Type B pancreatic cell (in vitro differentiated cells): ENCODE data around the gene LTO1. TPM values are rescaled to one million over a fixed set of nuclear protein-coding genes. Genes with fewer than 3 reads are reported as not detected.

ENCODE experiments used
- DNase-seq: peaks from one replicate; pipeline ENCODE4 v3.0.0; 2021; ENCODE audit warnings: mixed read lengths; ENCODE audit not compliant: unreplicated experiment; ENCODE audit errors: extremely low spot score
- H3K27ac Mint-ChIP-seq: 2 replicates; pipeline ENCODE4 v1.8.0; 2021; ENCODE audit warnings: mild to moderate bottlenecking, mixed read lengths
- H3K27me3 Mint-ChIP-seq: 2 replicates; pipeline ENCODE4 v1.8.0; 2021; ENCODE audit warnings: mixed read lengths
- H3K36me3 Mint-ChIP-seq: 2 replicates; pipeline ENCODE4 v1.8.0; 2021; ENCODE audit warnings: mixed read lengths
- H3K4me1 Mint-ChIP-seq: one replicate; pipeline ENCODE4 v1.8.0; 2021; ENCODE audit warnings: mixed read lengths; ENCODE audit not compliant: unreplicated experiment
- H3K4me3 Mint-ChIP-seq: 2 replicates; pipeline ENCODE4 v1.8.0; 2021; ENCODE audit warnings: mild to moderate bottlenecking, mixed read lengths
- H3K9me3 Mint-ChIP-seq: 2 replicates; pipeline ENCODE4 v1.8.0; 2021; ENCODE audit warnings: mixed read lengths
- total RNA-seq: library from RNA; stranded (reverse); gene quantifications from 2 replicates; pipeline ENCODE4 v1.2.1, GENCODE V29; 2021; ENCODE audit warnings: low replicate concordance
- TF ChIP-seq, protein P1 (sequence below): fragments of 200-600 bp; sonication (generic); conservative IDR thresholded peaks from 2 replicates; pipeline ENCODE4 v1.5.0; 2021; ENCODE audit warnings: antibody characterized with exemption, mild to moderate bottlenecking

LTO1 gene
- total RNA-seq, 1 donor from 2014 or later: 24.6 TPM

DNA sequence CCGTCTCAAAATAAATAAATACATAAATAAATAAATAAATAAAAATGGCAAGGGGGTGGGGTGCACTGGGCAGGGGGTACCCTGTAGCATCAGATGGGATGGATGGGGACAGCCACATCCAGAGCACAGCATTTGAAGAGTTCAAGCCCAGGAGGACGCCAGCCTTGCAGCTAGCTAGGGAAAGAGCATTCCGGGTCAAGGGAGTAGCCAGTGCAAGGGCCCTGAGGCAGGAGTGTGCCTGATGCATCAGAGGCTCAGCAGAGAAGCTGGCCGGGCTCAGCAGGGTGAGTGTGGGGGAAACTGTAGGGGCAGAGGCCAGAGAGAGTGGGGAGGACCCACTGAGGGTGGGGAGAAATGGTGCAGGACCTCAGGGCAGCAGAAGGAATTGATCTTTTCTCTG, 57.9 kb downstream of the LTO1 start:
- peaks cover 7% of the 10 kb centered on the region for H3K4me1 Mint-ChIP-seq
- H3K36me3 Mint-ChIP-seq: no peaks in the 10 kb centered on the region
- no peaks in the 10 kb centered on the region for H3K27me3 Mint-ChIP-seq
- no peak overlapping the region for H3K27ac Mint-ChIP-seq
- DNase-seq: no peak
- no peak overlapping the region for H3K4me3 Mint-ChIP-seq
- H3K9me3 Mint-ChIP-seq: no peaks in the 10 kb centered on the region
- TF ChIP-seq, protein P1, sequence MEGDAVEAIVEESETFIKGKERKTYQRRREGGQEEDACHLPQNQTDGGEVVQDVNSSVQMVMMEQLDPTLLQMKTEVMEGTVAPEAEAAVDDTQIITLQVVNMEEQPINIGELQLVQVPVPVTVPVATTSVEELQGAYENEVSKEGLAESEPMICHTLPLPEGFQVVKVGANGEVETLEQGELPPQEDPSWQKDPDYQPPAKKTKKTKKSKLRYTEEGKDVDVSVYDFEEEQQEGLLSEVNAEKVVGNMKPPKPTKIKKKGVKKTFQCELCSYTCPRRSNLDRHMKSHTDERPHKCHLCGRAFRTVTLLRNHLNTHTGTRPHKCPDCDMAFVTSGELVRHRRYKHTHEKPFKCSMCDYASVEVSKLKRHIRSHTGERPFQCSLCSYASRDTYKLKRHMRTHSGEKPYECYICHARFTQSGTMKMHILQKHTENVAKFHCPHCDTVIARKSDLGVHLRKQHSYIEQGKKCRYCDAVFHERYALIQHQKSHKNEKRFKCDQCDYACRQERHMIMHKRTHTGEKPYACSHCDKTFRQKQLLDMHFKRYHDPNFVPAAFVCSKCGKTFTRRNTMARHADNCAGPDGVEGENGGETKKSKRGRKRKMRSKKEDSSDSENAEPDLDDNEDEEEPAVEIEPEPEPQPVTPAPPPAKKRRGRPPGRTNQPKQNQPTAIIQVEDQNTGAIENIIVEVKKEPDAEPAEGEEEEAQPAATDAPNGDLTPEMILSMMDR: no peak

Other genes with a start within 250 kb of the LTO1 start
- not detected in 2 replicates for gene LINC01488, start 193.7 kb downstream of the LTO1 start, total RNA-seq
- 299 and 439 TPM in 2 replicates for gene CCND1, start 34.2 kb downstream of the LTO1 start, total RNA-seq
- 1.7 and 3.5 TPM in 2 replicates for gene FGF19, start 28.7 kb upstream of the LTO1 start, total RNA-seq
- gene FGF4, start 100.0 kb upstream of the LTO1 start, total RNA-seq: 0.22 TPM in 1 of 2 replicates, not detected in the other
- not detected in 2 replicates for gene FGF3, start 144.1 kb upstream of the LTO1 start, total RNA-seq